SJCRH30 (cell line): Measurements from ENCODE around the gene KISS1R. TPM values are rescaled to one million over a fixed set of nuclear protein-coding genes. Genes with fewer than 3 reads are reported as not detected.

Experiments used
- DNase-seq, 2 experiments: peaks; one replicate each; pipeline ENCODE4 v3.0.0-alpha.2; 2015 to 2020
- H3K27ac ChIP-seq: fragments of 250-450 bp; sonication (Bioruptor Pico); 2 replicates; pipeline ENCODE4 v1.5.1; 2020; ENCODE audit warnings: mild to moderate bottlenecking, moderate library complexity
- H3K27me3 ChIP-seq: fragments of 250-450 bp; sonication (Bioruptor Pico); 2 replicates; pipeline ENCODE4 v1.5.1; 2020; ENCODE audit warnings: mild to moderate bottlenecking, moderate library complexity
- H3K36me3 ChIP-seq: fragments of 250-450 bp; sonication (Bioruptor Pico); 2 replicates; pipeline ENCODE4 v1.5.1; 2020; ENCODE audit warnings: mild to moderate bottlenecking, moderate library complexity
- H3K4me1 ChIP-seq: fragments of 250-450 bp; sonication (Bioruptor Pico); 2 replicates; pipeline ENCODE4 v1.5.1; 2020; ENCODE audit warnings: mild to moderate bottlenecking, moderate library complexity
- H3K4me3 ChIP-seq: fragments of 250-450 bp; sonication (Bioruptor Pico); 2 replicates; pipeline ENCODE4 v1.5.1; 2020; ENCODE audit warnings: mild to moderate bottlenecking, moderate library complexity
- H3K9me3 ChIP-seq: fragments of 250-450 bp; sonication (Bioruptor Pico); replicated peaks from 2 replicates; pipeline ENCODE4 v1.5.1; 2020; ENCODE audit warnings: mild to moderate bottlenecking, moderate library complexity
- total RNA-seq: library from RNA; depleted of rRNA; stranded (reverse); fragments of >200 nt; shearing (Covaris generic); gene quantifications from 2 replicates; pipeline ENCODE4 v1.2.3, GENCODE V29; 2014

KISS1R gene
- total RNA-seq, 1 experiment from 2014 or later = 0.08 TPM

DNA sequence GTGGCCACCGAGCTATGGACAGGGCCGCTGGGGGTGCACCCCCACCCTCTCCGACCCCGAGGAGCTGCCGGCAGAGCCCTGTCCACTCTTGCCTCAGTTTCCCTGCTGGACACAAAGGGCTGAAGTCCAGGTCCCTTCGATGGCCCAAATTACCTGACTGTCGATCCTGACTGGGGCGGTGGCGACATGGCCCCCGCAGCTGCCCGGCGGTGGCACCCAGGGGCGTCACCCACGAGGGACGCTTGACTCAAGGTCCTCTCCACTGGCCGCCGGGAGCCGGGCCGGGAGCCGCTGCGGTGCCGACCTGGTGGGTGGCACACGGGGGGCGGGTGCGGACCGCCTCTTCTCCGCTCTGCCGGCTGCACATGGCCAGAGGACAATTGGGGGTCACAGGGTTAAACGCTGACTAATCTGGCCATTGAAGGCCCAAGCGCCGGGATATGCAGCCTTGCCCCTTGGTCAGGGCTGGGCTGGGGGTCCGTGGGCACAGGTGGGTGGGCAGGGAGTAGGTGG is 25.1 kb downstream of the KISS1R start:
- DNase-seq = no peak
- Histone ChIP-seq H3K27ac (no peak overlapping the region), H3K4me3 (no peak overlapping the region), H3K9me3 (no peaks in the 10 kb centered on the region), H3K27me3 (no peaks in the 10 kb centered on the region), H3K36me3 (peaks cover 24% of the 10 kb centered on the region), H3K4me1 (no peaks in the 10 kb centered on the region)

- peaks cover 20% of the 10 kb centered on the region for H3K36me3 ChIP-seq
- H3K4me1 ChIP-seq = no peaks in the 10 kb centered on the region
- no peak overlapping the region for H3K4me3 ChIP-seq
- DNase-seq = no peak
- H3K9me3 ChIP-seq = no peaks in the 10 kb centered on the region
- H3K27ac ChIP-seq = no peak overlapping the region
- H3K27me3 ChIP-seq = no peaks in the 10 kb centered on the region
Measured at GRCh38 chr19:943551-944170, 26.5 kb downstream of the KISS1R start.

DNA sequence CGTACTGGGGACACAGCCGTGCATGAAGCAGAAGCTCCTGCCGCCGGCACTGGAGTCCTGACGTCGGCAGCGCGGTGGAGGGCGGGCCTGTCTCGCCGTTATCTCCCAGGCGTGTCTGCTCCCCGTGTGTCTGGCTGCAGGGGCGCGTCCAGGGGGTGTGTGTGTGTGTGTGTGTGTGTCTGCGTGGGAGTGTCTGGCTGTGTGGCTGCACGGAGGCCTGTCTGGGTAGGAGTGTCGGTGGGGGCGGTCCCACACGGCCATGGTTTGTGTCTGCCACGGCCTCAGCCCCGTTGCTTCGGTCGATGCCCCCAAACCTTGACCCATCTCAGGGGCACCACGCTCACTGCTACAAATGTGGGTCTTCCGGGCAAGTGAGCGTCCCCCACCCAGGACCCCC is 27.0 kb downstream of the KISS1R start:
- peaks cover 19% of the 10 kb centered on the region for H3K36me3 ChIP-seq

DNA sequence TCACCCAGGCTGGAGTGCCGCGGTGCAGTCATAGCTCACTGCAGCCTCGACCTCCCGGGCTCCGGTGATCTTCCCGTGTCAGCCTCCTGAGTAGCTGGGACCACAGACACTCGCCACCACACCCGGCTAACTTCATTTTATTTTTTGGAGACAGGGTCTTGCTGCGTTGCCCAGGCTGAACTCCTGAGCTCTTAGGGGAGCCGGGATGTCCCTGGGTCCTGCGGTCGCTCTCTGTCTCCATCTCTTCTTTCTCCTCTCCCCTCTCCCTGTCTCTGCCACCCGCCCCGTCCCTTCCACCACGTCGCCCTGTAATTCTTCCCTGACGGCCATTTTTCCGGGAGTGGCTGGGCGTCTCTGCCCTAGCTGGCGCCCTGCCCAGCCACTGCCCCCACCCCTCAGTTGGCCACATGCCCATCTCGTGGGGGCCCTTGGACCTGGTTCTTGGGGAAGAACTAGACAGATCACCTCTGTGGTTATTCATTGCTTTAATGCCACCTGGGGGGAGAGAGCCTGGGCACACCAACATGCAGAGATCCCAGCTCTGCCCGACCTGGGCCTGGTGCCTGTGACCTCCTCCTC is 27.6 kb downstream of the KISS1R start:
- no peak for DNase-seq
- H3K4me1 ChIP-seq = no peaks in the 10 kb centered on the region
- no peak overlapping the region for H3K4me3 ChIP-seq
- H3K27ac ChIP-seq = no peak overlapping the region
- peaks cover 14% of the 10 kb centered on the region; the same call in 1 of the 2 replicates for H3K36me3 ChIP-seq
- H3K27me3 ChIP-seq = no peaks in the 10 kb centered on the region
- H3K9me3 ChIP-seq = no peaks in the 10 kb centered on the region

More for the DNA sequence above, 27.0 kb downstream of the KISS1R start:
- no peaks in the 10 kb centered on the region for H3K27me3 ChIP-seq
- no peak for DNase-seq
- no peaks in the 10 kb centered on the region for H3K4me1 ChIP-seq
- H3K9me3 ChIP-seq = no peaks in the 10 kb centered on the region
- no peak overlapping the region for H3K4me3 ChIP-seq
- no peak overlapping the region for H3K27ac ChIP-seq

- DNase-seq = no peak
Measured at GRCh38 chr19:945401-946252, 28.5 kb downstream of the KISS1R start.

GRCh38 chr19:947090-947706 is 30.1 kb downstream of the KISS1R start:
- no peaks in the 10 kb centered on the region for H3K4me1 ChIP-seq
- H3K36me3 ChIP-seq = peaks cover 11% of the 10 kb centered on the region; the same call in 1 of the 2 replicates
- DNase-seq = no peak
- H3K4me3 ChIP-seq = no peak overlapping the region
- H3K27me3 ChIP-seq = no peaks in the 10 kb centered on the region
- no peaks in the 10 kb centered on the region for H3K9me3 ChIP-seq
- no peak overlapping the region for H3K27ac ChIP-seq

More at GRCh38 chr19:945401-946252, 28.5 kb downstream of the KISS1R start:
- H3K9me3 ChIP-seq = no peaks in the 10 kb centered on the region
- no peak overlapping the region for H3K27ac ChIP-seq
- no peaks in the 10 kb centered on the region for H3K4me1 ChIP-seq
- H3K27me3 ChIP-seq = no peaks in the 10 kb centered on the region
- peaks cover 11% of the 10 kb centered on the region; the same call in 1 of the 2 replicates for H3K36me3 ChIP-seq
- no peak overlapping the region for H3K4me3 ChIP-seq

DNA sequence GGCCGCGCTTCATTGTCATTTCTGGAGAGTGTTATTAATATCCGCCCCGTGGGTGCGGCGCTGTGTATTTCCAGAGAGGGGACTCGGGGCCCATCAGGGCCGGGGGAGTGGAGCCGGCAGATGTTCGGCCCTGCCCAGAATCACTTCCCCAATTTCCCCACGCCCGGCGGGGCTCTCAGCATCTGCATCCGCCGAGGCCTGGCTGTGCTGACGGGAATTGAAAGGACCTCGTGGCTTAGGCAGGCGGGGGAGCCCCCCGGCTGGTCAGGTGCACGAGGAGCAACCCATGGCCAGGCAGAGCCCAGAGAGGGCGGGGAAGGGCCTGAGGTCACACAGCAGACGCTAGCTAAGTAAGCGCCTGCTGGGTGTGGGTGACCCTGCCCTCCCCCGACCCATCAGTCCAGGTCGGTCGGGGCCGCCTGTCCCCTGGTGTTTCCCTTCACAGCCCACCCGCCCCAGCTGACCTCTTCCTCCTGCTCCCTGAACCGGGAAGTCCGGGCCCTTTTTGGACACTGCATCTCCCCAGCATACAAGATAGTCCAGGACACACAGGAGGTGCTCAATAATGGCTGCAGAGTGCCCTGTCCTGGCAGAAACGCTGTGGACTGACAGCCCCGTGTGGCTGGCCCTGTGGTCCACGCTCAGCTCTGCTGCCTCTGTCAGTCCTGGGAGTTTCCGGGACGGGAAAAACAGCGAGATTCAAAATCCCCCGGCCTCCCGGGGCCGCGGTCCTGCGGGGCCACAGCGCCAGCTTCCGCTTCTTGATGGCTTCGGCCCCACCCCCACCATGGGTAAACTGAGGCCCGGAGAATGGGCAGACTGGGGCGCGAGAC is 30.8 kb downstream of the KISS1R start:
- H3K27me3 ChIP-seq = no peaks in the 10 kb centered on the region
- DNase-seq = no peak
- H3K36me3 ChIP-seq = peaks cover 11% of the 10 kb centered on the region; the same call in 1 of the 2 replicates
- no peak overlapping the region for H3K27ac ChIP-seq
- H3K4me3 ChIP-seq = no peak overlapping the region
- no peaks in the 10 kb centered on the region for H3K4me1 ChIP-seq
- H3K9me3 ChIP-seq = no peaks in the 10 kb centered on the region

DNA sequence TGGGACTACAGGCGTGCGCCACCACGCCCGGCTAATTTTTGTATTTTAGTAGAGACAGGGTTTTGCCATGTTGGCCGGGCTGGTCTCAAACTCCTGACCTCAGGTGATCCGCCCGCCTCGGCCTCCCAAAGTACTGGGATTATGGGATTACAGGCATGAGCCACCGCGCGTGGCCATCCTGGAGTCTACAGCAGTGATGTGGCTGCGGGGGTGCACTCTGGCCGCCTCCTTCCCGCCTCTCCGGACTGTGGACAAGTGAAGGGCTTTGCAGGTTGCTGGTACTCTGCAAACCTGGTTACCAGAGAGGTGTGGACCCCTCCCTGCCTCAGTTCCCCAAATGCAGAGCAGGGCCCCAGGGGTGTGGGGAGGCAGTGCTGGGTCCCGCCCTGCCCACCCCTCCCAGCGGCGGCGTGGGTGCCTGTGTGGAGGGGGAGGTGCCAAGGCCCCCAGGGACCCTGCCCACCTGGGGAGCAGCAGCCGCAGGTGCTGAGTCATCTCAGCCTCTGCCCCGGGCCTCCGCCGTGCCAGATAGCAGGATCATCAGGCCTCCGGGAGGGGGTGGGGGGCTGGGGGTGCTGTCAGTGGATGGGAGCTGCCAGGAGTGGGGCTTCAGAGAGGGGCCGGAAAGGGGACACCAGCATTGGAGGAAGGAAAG is 31.8 kb downstream of the KISS1R start:
- H3K27me3 ChIP-seq = no peaks in the 10 kb centered on the region

DNA sequence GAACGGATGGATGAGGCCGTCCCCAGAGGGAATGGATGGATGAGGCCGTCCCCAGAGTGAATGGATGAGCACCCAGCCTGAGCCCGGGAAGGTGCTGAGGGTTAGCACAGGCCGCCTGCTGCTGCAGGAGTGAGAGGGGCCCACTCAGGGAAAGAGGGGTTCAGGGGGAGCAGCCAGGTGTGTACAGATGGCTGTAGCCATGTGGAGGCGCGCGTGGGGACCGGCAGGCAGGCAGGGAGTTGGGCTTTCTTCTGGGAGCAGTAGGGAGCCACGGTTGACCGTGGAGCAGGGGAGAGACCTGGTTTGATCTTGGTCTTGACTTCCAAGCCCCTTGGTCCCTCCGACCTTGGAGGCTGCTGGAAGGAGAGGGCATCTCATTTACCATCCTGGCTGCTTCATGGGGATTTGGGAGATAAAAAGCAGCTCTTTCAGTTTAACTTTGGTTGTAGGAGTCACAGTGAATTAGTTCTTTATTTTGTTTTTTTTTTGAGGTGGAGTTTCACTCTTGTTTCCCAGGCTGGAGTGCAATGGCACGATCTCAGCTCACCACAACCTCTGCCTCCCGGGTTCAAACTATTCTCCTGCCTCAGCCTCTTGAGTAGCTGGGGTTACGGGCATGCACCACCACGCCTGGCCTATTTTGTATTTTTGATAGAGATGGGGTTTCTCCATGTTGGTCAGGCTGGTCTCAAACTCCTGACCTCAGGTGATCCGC is 33.4 kb downstream of the KISS1R start:
- no peaks in the 10 kb centered on the region for H3K27me3 ChIP-seq
- H3K4me3 ChIP-seq = no peak overlapping the region
- H3K4me1 ChIP-seq = no peaks in the 10 kb centered on the region
- H3K36me3 ChIP-seq = peaks cover 7% of the 10 kb centered on the region; the same call in 1 of the 2 replicates
- no peak for DNase-seq
- no peaks in the 10 kb centered on the region for H3K9me3 ChIP-seq
- no peak overlapping the region for H3K27ac ChIP-seq

More for the DNA sequence above, 31.8 kb downstream of the KISS1R start:
- Histone ChIP-seq H3K27ac (no peak overlapping the region), H3K9me3 (no peaks in the 10 kb centered on the region), H3K4me1 (no peaks in the 10 kb centered on the region), H3K4me3 (no peak overlapping the region), H3K36me3 (peaks cover 7% of the 10 kb centered on the region; the same call in 1 of the 2 replicates)
- DNase-seq = no peak

GRCh38 chr19:952049-952679 is 35.0 kb downstream of the KISS1R start:
- no peak overlapping the region for H3K4me3 ChIP-seq
- no peaks in the 10 kb centered on the region for H3K27me3 ChIP-seq
- no peak overlapping the region for H3K27ac ChIP-seq
- H3K4me1 ChIP-seq = no peaks in the 10 kb centered on the region
- no peaks in the 10 kb centered on the region for H3K9me3 ChIP-seq
- DNase-seq = no peak
- H3K36me3 ChIP-seq = peaks cover 7% of the 10 kb centered on the region; the same call in 1 of the 2 replicates

GRCh38 chr19:952680-953444 is 35.7 kb downstream of the KISS1R start:
- no peak overlapping the region for H3K4me3 ChIP-seq

More at GRCh38 chr19:952680-953444, 35.7 kb downstream of the KISS1R start:
- DNase-seq = no peak
- no peaks in the 10 kb centered on the region for H3K9me3 ChIP-seq
- 0 out of 2 replicates have a peak, but pooled peaks cover under 1% of the 10 kb centered on the region for H3K36me3 ChIP-seq
- H3K27ac ChIP-seq = no peak overlapping the region
- no peaks in the 10 kb centered on the region for H3K4me1 ChIP-seq
- no peaks in the 10 kb centered on the region for H3K27me3 ChIP-seq
